Measurements from ENCODE around the gene DNAJC3. TPM values are rescaled to one million over a fixed set of nuclear protein-coding genes. Genes with fewer than 3 reads are reported as not detected.
"Not testable (repeated sequence)": the region's sequence is repeated elsewhere in the genome, so short reads cannot be mapped to it uniquely, and the experiment has no call there.

Gene DNAJC3
- total RNA-seq, 1 experiment from 2014 or later = 37.9 TPM

DNA sequence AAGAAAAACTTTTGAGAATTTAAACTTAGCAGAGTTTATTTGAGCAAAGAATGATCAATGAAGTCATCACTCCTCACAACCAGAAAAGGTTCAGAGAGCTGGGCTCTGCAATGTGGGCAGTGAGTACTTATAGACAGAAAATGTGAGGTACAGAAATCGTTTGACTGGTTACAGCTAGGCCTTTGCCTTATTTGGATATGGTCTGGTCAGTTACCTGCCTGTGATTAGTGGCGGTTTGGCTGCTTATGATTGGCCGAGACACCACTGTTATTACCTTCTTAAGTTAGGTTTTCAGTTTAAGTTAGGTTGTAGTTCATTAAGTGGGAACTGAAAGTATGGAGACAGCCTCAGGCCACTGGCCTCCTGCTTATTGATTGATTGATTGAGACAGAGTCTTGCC is 66.3 kb downstream of the DNAJC3 start:
- no peaks in the 10 kb centered on the region for H3K27me3 ChIP-seq (replicated peaks)
- H3K9me3 ChIP-seq (replicated peaks) = no peaks in the 10 kb centered on the region
- DNase-seq (ENCODE audit: low read depth in 1 of 2, low spot score in 2 of 2) = no peak
- H3K4me1 ChIP-seq (replicated peaks) = no peaks in the 10 kb centered on the region
- no peak overlapping the region for H3K27ac ChIP-seq
- no peaks in the 10 kb centered on the region for H3K36me3 ChIP-seq
- H3K4me3 ChIP-seq = no peak overlapping the region

DNA sequence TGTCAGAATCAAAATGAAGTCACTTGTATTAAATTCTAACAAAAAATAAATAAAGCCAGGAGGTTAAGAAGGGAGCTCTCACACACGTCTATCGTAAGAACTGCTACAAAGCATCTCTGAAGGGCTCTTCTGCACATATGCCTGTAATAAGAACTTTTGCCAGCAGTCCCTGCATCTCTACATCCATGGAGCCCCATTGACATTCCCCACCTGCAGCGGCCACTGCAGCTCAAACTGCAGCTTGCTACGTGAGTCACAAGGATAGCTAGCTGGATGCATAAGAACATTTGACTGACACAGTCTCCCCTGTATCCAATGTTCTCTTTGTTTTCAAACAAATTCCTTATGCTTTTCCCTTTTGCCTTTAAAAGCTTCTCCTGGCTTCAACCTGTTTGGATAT is 68.3 kb downstream of the DNAJC3 start:
- no peak overlapping the region for H3K27ac ChIP-seq
- no peaks in the 10 kb centered on the region for H3K4me1 ChIP-seq (replicated peaks)
- no peak for DNase-seq (ENCODE audit: low read depth in 1 of 2, low spot score in 2 of 2)
- H3K27me3 ChIP-seq (replicated peaks) = no peaks in the 10 kb centered on the region
- H3K4me3 ChIP-seq = no peak overlapping the region
- no peaks in the 10 kb centered on the region for H3K36me3 ChIP-seq
- H3K9me3 ChIP-seq (replicated peaks) = no peaks in the 10 kb centered on the region

DNA sequence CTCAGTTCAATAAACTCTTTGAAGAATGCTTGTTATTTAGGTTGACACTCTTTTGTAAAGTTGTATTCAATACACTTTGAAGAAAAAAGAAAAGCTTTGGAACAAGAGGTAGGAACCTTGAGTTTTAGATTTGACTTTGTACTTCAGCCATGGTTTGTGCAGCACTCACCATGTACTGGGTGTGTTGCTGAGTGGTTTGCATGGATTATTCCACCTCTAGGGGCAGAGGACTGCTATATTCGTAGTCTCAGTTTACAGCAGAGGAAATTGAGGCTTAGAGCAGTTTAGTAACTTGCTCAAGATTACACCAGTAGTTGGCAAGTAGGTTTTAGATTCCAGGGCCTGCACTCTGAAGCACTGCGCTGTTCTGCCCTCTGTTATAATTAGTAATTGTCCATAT is 68.8 kb downstream of the DNAJC3 start:
- Histone ChIP-seq H3K4me3 (no peak overlapping the region), H3K27ac (no peak overlapping the region), H3K9me3 (replicated peaks) (no peaks in the 10 kb centered on the region), H3K27me3 (replicated peaks) (no peaks in the 10 kb centered on the region), H3K36me3 (no peaks in the 10 kb centered on the region), H3K4me1 (replicated peaks) (no peaks in the 10 kb centered on the region)
- no peak for DNase-seq (ENCODE audit: low read depth in 1 of 2, low spot score in 2 of 2)

DNA sequence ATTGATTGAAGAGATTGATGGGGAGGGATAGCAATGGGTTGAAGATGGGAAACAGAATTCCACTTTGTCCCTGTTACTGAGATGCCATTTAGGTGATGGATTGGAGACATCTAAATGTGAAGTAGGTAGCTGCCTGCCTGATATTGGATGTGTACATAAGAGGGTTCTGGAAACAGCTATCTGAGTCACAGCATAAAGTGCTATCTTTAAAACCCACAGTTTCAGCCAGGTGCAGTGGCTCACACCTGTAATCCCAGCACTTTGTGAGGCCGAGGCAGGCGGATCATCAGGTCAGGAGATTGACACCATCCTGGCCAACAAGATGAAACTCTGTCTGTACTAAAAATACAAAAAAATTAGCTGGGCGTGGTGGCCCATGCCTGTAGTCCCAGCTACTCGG is 72.6 kb downstream of the DNAJC3 start:
- no peaks in the 10 kb centered on the region for H3K36me3 ChIP-seq
- DNase-seq (ENCODE audit: low read depth in 1 of 2, low spot score in 2 of 2) = no peak
- H3K4me1 ChIP-seq (replicated peaks) = no peaks in the 10 kb centered on the region
- H3K4me3 ChIP-seq = no peak overlapping the region
- no peaks in the 10 kb centered on the region for H3K27me3 ChIP-seq (replicated peaks)
- H3K27ac ChIP-seq = no peak overlapping the region
- no peaks in the 10 kb centered on the region for H3K9me3 ChIP-seq (replicated peaks)

DNA sequence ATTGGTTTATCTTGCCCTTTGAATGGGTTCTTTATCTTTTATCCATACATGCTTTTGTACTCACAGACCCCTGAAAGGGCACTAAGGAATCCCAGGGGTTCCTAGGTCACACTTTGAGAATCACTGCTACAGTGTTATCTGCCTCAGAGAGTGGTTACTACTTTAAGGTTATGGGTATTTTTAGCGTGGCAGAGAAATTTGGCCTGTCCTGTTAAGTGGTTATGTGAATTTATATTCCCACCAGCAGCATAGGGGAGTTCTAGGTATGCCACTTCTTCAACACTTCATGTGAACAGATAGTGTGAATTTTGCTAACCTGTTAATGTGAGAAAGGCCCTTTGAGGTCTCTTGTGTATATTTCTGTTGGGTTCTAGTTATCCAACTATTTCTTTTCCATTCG is 75.7 kb downstream of the DNAJC3 start:
- no peak overlapping the region for H3K4me3 ChIP-seq
- no peak for DNase-seq (ENCODE audit: low read depth in 1 of 2, low spot score in 2 of 2)
- H3K27me3 ChIP-seq (replicated peaks) = no peaks in the 10 kb centered on the region
- no peaks in the 10 kb centered on the region for H3K4me1 ChIP-seq (replicated peaks)
- no peak overlapping the region for H3K27ac ChIP-seq
- H3K36me3 ChIP-seq = no peaks in the 10 kb centered on the region
- H3K9me3 ChIP-seq (replicated peaks) = no peaks in the 10 kb centered on the region

DNA sequence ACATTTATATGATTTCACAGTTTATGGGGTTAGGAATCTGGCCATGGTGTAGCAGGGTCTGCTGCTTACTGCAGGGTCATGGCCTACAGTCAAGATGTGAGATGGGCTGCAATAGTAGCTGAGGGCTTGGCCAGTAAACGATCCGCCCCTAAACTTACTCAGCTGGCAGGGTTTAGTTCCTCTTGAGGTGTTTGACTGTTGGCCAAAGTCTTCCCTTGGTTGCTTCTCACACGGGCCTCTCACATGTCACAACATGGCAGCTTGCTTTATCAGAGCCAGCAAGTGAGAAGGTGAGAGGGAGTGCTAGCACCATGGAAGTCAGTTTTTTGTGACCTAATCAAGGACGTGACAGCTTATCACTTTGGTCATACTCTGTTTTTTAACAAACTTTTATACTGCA is 77.1 kb downstream of the DNAJC3 start:
- no peaks in the 10 kb centered on the region for H3K9me3 ChIP-seq (replicated peaks)
- H3K27me3 ChIP-seq (replicated peaks) = no peaks in the 10 kb centered on the region
- no peak for DNase-seq (ENCODE audit: low read depth in 1 of 2, low spot score in 2 of 2)

DNA sequence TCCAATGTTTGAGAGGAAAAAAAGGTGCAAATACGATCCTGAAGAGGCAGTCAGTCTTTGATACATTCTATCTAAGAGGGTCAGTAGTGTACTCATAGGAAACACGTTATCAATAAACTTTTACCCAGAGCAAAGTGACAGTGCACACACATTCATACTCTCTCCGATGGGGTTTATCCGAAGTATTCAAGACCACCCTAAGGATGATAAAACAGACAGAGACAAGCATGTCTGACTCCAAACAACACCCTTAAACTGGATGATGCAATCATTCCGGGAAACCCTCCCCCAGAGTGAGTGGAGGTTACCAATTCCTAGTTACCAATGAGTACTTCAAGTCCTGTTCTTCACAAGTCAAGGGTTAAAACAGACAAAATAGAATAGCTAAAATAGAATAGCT is 79.1 kb downstream of the DNAJC3 start:
- Histone ChIP-seq H3K36me3 (no peaks in the 10 kb centered on the region), H3K9me3 (replicated peaks) (no peaks in the 10 kb centered on the region), H3K4me1 (replicated peaks) (no peaks in the 10 kb centered on the region), H3K27ac (no peak overlapping the region), H3K4me3 (no peak overlapping the region), H3K27me3 (replicated peaks) (no peaks in the 10 kb centered on the region)
- DNase-seq (ENCODE audit: low read depth in 1 of 2, low spot score in 2 of 2) = no peak

More for the DNA sequence above, 77.1 kb downstream of the DNAJC3 start:
- Histone ChIP-seq H3K27ac (no peak overlapping the region), H3K36me3 (no peaks in the 10 kb centered on the region), H3K4me1 (replicated peaks) (no peaks in the 10 kb centered on the region), H3K4me3 (no peak overlapping the region)

DNA sequence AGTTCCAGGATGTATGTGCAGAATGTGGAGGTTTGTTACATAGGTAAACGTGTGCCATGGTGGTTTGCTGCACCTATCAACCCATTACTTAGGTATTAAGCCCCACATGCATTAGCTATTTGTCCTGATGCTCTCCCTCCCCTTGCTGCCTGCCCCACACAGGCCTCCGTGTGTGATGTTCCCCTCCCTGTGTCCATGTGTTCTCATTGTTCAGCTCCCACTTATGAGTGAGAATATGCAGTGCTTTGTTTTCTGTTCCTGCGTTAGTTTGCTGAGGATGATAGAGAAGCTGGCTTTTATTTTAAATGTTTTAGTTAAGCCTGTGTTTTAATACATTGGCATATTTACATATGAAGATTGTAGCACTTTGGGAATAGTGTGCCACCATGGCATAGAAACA is 85.7 kb downstream of the DNAJC3 start:
- H3K27ac ChIP-seq; H3K4me1 ChIP-seq (replicated peaks); H3K4me3 ChIP-seq; H3K27me3 ChIP-seq (replicated peaks); DNase-seq (ENCODE audit: low read depth in 1 of 2, low spot score in 2 of 2); H3K9me3 ChIP-seq (replicated peaks): not testable (repeated sequence)
- H3K36me3 ChIP-seq = peaks cover 16% of the 10 kb centered on the region

DNA sequence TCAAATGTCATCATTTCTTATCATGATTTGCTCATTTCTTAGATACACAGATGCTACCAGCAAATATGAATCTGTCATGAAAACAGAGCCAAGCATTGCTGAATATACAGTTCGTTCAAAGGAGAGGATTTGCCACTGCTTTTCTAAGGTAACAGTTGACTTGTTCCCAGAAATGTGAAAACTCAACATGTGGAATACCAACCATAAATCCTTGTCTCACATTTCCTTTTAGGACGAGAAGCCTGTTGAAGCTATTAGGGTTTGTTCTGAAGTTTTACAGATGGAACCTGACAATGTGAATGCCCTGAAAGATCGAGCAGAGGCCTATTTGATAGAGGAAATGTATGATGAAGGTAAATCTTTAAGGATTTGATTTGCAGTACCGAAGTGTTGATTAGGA is 86.7 kb downstream of the DNAJC3 start:
- DNase-seq (ENCODE audit: low read depth in 1 of 2, low spot score in 2 of 2) = no peak
- H3K9me3 ChIP-seq (replicated peaks) = no peaks in the 10 kb centered on the region
- no peak overlapping the region for H3K4me3 ChIP-seq
- H3K27ac ChIP-seq = no peak overlapping the region
- H3K4me1 ChIP-seq (replicated peaks) = no peaks in the 10 kb centered on the region
- peaks cover 16% of the 10 kb centered on the region for H3K36me3 ChIP-seq
- H3K27me3 ChIP-seq (replicated peaks) = no peaks in the 10 kb centered on the region

DNA sequence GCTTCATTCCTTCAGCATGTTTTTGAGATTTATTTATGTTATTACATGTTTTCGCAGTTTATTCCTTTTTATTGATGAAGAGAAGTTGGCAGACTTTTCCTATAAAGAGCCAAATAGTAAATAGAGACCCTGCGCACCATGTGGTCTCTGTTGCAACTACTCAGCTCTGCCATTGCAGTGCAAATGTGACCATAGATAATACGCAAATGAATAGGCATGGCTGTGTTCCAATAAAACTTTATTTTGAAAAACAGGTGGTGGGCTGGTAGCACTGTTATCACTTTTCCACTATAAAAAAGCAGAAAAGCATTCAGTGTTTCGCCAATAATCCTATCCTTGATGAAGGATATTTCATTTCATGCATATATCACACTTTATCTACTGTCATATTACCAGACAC is 95.0 kb downstream of the DNAJC3 start:
- Histone ChIP-seq H3K9me3 (replicated peaks) (no peaks in the 10 kb centered on the region), H3K4me1 (replicated peaks) (peaks cover 7% of the 10 kb centered on the region; the same call in 1 of the 2 replicates), H3K27ac (no peak overlapping the region), H3K36me3 (no peaks in the 10 kb centered on the region), H3K27me3 (replicated peaks) (no peaks in the 10 kb centered on the region), H3K4me3 (no peak overlapping the region)
- no peak for DNase-seq (ENCODE audit: low read depth in 1 of 2, low spot score in 2 of 2)

DNA sequence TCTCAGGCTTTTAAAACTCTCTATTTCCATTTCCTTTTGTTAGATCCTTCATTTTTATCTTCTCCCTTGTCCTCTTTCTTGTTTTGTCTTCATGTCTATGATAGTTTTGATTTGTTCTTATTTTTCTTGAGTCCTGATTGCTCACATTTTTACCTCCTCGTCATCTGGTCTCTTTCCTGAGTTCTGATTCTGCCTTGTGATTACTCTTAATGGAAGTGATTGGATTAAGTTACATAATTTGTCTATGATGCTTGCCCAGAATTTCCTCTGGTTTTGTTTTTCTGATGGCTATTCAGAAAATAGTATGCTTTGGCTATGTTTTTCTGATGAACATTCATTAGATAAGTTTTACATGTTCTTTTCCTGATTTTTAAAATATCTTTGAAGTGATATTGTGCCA is 102.6 kb downstream of the DNAJC3 start:
- H3K4me1 ChIP-seq (replicated peaks) = peaks cover 11% of the 10 kb centered on the region
- H3K9me3 ChIP-seq (replicated peaks) = no peaks in the 10 kb centered on the region
- H3K36me3 ChIP-seq = no peaks in the 10 kb centered on the region; the same call in 1 of the 2 replicates
- DNase-seq (ENCODE audit: low read depth in 1 of 2, low spot score in 2 of 2) = no peak
- H3K4me3 ChIP-seq = no peak overlapping the region
- no peaks in the 10 kb centered on the region for H3K27me3 ChIP-seq (replicated peaks)
- H3K27ac ChIP-seq = no peak overlapping the region

DNA sequence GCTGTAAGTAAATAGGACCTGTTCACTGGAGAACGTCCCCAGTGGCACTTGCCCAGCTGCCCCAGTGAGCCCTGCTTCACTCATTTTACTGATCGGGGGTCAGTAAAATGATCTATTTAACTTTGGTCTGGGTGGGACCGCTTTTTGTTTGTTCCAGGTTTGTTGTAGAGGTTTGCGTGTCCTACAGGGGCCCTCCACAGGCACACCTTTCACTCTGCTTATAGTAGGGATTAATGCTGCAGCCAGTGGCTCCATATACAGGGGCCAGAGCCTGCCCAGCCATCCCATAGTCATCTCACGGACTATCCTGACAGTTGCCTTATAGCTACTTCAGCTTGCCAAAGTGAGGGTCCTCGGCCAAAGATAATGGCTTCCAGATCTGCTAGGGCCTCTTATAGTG is 104.1 kb downstream of the DNAJC3 start:
- no peaks in the 10 kb centered on the region for H3K9me3 ChIP-seq (replicated peaks)
- H3K4me1 ChIP-seq (replicated peaks) = peaks cover 18% of the 10 kb centered on the region
- DNase-seq (ENCODE audit: low read depth in 1 of 2, low spot score in 2 of 2) = no peak
- H3K27ac ChIP-seq = no peak overlapping the region
- no peaks in the 10 kb centered on the region for H3K27me3 ChIP-seq (replicated peaks)
- H3K4me3 ChIP-seq = no peak overlapping the region
- H3K36me3 ChIP-seq = peaks cover under 1% of the 10 kb centered on the region

DNA sequence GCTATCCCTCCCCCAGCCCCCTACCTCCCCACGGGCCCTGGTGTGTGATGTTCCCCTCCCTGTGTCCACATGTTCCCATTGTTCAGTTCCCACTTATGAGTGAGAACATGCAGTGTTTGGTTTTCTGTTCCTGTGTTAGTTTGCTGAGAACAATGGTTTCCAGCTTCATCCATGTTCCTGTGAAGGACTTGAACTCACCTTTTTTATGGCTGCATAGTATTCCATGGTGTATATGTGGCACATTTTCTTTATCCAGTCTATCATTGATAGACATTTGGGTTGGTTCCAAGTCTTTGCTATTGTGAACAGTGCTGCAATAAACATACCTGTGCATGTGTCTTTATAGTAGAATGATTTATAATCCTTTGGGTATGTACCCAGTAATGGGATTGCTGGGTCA is 105.0 kb downstream of the DNAJC3 start:
- H3K27ac ChIP-seq; H3K27me3 ChIP-seq (replicated peaks); H3K9me3 ChIP-seq (replicated peaks); H3K36me3 ChIP-seq; DNase-seq (ENCODE audit: low read depth in 1 of 2, low spot score in 2 of 2); H3K4me3 ChIP-seq: not testable (repeated sequence)
- H3K4me1 ChIP-seq (replicated peaks) = peaks cover 18% of the 10 kb centered on the region

DNA sequence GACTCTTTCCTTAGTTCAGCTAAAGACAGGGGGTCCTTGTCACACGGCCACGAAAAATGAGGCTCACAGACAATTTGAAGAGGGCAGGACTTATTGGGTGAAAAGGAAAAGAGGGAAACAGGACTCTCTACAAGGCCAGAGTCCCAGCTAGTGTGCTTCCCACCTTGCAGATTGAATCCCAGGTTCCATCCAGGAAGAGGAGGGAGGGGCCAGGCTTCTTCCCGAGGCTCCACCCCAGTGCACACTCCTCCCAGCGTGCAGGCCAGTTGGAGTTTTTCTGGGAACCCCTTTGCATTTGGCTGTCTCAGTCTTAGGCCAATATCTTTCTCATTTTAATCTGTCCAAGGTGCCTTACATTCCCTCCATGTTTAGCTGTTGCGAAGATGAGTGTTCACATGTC is 106.8 kb downstream of the DNAJC3 start:
- Histone ChIP-seq H3K4me3 (no peak overlapping the region), H3K27ac (peak overlapping the region; percentile 74), H3K27me3 (replicated peaks) (no peaks in the 10 kb centered on the region)

DNA sequence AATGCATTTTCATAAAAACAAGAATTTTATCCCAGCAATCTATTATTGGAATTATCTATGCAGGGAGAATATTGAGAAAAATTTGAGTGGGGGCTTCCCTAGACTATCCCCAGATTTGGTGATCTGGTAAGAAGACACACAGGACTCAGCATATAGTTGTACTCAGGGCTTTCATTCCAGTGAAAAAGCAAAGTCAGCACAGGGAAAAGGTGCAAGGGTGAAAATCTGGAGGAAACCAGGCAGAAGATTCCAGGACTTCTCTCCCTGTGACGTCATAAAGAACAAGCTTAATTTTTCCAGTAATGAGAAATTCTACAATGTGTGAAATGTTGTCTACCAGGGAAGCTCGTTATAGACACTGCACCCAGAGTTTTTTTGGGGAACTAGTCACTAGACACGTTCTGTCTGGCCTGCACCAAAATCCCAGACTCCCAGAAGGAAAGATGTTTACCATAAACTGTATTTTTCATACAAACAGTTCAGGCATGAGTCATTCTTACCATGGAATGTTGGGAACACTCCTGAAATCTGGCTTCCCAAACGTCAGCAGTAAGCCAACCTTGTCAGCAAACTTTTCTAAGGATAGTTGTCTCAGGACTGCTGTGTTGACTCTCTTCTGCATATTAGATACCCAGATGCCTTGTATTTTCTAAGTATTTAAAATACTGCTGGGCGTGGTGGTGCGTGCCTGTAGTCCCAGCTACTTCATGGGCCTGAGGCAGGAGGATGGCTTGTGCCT is 107.4 kb downstream of the DNAJC3 start:
- Histone ChIP-seq H3K27ac (peak overlapping the region; percentile 74), H3K4me1 (replicated peaks) (peaks cover 18% of the 10 kb centered on the region), H3K9me3 (replicated peaks) (no peaks in the 10 kb centered on the region), H3K27me3 (replicated peaks) (no peaks in the 10 kb centered on the region), H3K4me3 (no peak overlapping the region), H3K36me3 (peaks cover 18% of the 10 kb centered on the region)
- peak; percentile 58 to 82 for DNase-seq (ENCODE audit: low read depth in 1 of 2, low spot score in 2 of 2)

More for the DNA sequence above, 106.8 kb downstream of the DNAJC3 start:
- Histone ChIP-seq H3K4me1 (replicated peaks) (peaks cover 18% of the 10 kb centered on the region), H3K36me3 (peaks cover 12% of the 10 kb centered on the region), H3K9me3 (replicated peaks) (no peaks in the 10 kb centered on the region)
- no peak for DNase-seq (ENCODE audit: low read depth in 1 of 2, low spot score in 2 of 2)
